GM18526 (cell line): ENCODE measurements around the gene TARDBP.
A peak's percentile ranks its signal among the peaks of the same experiment; 100 is the strongest.

Source experiments
- POLR2A ChIP-seq: IDR thresholded peaks from 3 replicates; pipeline ENCODE4 v1.6.1; 2011; ENCODE audit not compliant: insufficient read length; ENCODE audit errors: extremely low read depth

TARDBP gene

DNA sequence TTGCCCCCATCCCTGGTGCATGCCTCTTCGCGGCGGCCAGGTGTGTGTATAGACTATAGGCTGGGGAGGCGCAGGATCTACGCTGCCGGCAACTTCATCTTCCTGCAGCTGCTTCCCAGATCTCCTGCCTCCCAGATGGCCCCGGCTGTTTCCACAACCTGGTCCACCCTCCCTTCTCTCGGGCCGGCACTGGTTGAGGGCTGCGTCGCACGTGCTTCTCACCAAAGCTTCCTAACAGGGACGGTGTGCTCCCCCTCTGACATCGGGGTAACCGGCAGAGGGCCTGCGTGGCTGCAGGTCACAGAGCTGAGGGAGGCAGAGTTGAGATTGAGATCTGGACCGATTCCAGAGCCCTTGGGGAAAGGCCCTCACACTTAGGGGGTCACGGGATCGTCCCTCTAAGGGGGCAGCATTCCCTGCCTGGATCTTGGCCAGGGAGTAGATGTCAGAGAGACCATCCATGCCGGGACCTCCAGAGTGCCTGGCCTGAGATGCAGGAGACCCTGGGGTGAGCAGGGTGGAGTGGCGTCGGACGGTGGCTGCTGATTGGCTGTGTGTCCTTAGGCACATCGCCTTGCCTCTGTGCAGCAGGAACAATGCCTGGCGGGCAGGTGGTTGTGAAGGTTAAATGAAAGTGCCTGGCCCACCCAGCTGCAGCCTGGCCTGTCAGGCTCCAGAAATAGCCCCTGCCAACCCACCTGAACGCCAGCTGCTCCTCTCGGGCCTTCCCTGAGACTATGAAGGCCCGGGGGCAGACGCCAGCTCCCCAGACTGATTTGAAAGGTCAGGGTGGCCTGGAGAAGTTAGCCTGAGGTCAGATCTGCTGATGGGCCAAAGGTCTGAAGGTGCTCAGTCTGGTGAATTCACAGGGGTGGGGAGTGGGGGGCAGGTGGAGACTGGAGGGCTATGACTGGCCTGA, 40.6 kb downstream of the TARDBP start:
- peak; percentile 29 for TF ChIP-seq POLR2A

DNA sequence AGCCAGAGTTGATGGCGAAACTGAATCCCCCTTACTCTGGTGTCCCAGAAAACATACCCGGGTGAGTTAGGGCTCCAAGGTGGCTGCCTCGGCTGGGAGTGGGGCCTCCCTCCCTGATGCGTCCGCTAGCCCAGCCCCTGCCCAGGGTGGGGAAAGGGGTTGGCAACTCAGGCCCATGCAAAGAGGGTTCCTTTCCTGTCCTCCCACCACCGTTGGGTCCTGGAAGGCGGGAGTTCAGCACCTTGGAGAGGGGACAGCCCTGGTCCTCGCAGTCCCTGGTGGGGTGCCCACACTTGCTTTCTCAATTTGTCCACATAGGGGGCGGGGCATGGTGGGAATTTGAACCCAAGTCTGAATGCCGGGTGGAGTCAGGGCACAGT, 41.3 kb downstream of the TARDBP start:
- TF ChIP-seq POLR2A: no peak

DNA sequence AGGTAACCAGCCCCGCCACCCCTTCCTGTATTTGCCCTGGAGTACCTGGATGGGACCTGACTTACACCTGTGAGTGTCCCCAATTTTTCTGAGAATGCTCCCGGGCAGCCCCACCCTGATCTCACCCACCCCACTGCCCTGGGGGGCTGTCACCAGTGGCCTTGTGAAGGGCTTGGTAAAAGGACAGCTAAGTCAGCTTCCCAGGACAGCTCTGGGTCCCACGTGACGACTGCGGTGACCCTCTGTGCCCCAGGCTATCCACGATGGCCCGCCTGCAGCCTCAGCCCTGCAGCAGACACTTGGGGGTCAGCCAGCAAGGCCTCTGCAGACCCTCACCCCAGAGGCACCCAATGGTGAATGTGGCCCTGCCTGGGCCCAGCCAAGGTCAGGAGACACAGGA, 41.7 kb downstream of the TARDBP start:
- TF ChIP-seq POLR2A: peak; percentile 20

DNA sequence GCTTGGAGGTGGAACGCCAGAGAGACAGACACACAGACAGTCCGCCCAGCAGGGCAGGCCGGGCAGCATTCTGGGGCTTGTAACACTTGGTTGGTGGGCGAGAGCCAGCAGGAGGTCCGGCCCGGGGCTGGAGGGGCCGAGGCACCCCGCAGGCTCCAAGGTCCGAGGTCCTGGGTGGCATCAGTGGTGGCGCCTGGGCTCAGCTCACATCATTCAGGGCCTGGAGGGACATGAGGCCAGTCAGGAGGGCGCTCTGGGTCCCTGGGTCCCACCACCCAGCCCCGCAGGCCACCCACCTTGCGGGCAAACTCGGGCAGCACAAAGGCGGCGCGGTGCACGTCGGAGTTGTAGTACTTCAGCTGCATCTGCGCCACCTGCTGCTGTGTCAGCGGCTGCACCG, 42.2 kb downstream of the TARDBP start:
- TF ChIP-seq POLR2A: no peak

DNA sequence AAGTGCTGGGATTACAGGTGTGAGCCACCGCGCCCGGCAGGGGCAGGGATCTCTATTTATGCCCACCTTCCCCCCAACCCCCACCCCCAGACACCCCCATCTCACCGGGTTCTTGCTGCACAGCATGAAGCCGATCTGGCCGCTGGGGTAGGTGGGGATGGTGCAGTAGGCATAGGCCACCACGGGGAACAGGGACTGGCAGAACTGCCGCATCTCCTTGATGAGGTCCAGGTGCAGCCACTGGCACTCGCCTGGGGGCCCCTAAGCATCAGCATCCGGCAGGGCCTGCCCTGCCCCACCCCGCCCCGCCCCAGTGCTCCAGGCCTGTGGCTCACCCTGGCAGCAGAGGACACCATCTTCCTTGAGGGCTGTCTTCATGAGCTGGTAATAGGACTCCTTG, 43.2 kb downstream of the TARDBP start:
- TF ChIP-seq POLR2A: no peak

DNA sequence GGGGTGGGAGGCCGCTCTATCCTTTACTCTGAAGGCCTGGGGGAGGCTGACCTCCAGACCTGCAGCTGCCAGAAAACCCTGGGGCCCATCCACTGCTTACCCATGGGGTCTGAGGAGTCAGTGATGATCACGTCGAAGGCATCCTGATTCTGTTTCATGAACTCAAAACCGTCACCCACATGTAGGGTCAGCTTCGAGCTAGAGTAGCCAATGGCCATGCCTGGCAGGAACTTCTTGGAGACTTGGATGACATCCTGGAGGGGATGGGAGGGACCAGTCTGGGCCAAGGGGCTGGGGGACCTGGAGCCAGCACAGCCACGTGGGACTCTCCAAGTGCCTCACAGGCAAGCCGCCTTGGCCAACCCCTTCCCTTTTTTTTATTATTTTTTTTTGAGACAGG, 44.0 kb downstream of the TARDBP start:
- TF ChIP-seq POLR2A: no peak

DNA sequence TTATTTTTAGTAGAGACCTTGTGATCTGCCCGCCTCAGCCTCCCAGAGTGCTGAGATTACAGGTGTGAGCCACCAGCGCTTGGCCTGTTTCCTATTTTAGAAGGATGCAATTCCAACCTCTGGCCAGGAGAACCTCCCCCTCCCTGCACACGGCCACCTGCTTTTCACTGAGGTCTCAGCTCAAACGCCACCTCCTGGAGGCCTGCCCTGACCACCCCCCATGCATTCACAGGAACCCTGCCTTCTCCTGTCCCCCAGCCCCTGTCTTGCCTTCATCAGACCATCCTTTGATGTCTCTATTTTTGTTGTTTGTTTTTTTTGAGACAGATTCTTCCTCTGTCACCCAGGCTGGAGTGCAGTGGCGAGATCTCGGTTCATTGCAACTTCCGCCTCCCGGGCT, 45.0 kb downstream of the TARDBP start:
- no peak for TF ChIP-seq POLR2A

DNA sequence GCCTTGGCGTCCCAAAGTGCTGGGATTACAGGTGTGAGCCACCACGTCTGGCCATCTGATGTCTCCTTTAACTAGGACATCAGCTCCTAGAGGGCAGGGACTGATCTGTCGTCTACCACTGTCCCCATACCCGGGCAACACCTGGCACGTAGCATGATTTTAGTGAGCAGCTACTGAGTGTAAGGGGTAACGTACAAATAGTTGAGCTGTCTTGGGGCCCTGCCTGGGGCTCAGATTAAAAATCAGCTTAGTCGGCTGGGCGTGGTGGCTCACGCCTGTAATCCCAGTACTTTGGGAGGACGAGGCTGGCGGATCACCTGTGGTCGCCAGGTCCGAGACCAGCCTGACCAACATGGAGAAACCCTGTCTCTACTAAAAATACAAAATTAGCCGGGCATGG, 45.6 kb downstream of the TARDBP start:
- no peak for TF ChIP-seq POLR2A

DNA sequence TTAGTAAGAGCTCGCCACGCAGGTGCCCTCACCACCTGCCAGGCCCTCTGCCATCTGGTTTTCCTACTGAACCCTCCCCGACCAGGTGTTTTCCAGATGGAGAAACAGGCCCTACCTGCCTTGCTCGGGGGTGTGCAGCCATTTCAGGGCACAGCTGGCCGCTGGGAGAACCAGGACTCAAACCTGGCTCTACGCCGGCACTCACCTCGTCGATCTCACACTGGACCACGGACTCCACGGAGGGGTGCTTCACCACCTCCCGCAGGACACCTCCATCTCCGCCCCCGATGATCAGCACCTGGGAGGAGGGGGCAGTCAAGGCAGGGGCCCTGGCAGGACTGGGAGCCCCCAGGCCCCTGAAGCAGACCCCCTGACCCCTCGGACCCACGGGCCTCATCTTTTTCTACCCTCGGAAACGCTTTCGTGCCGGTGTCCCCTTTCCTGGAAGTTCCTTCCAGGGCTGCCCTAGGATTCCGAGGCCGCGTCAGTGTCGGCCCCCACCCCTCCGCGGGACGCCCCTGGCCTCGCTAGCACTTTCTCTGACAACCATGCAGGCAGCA, 46.2 kb downstream of the TARDBP start:
- no peak for TF ChIP-seq POLR2A

DNA sequence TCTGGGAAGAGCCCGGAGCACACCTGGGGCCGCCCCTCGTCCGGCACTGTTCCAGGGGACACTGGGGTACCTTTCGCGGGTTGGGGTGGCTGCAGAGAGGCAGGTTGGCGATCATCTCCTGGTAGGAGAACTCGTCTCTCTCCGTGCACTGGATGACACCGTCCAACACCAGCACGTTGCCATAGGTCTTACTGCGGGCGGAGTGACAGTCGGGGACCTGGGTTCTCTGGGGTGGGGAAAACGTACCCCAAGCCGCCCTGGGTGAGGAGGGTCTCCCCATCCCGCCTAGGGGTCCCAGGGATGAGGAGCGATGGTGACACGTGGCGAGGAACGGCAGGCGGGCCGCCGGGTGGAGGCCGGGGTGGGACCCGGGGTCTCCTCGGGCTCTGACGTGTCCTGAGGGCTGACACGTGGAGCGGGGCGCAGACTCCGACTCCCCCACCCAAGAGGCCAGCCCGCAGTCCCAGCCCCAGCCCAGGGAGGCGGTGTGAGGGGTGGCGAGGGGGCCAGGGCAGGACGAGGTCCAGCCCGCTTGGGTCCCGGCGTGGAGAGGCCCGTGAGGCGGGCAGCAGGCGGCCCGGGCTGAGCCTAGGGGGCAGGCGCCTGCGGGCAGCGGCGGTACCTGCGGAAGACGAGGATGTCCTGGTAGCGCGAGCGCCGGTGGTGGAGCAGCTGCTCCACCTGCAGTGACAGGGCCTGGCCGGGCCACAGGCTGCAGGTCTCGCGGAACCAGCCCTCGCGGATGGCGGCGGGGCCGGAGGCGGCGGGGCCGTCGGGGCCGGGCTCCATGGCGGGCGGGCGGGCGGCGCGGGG, 46.9 kb downstream of the TARDBP start:
- no peak for TF ChIP-seq POLR2A

DNA sequence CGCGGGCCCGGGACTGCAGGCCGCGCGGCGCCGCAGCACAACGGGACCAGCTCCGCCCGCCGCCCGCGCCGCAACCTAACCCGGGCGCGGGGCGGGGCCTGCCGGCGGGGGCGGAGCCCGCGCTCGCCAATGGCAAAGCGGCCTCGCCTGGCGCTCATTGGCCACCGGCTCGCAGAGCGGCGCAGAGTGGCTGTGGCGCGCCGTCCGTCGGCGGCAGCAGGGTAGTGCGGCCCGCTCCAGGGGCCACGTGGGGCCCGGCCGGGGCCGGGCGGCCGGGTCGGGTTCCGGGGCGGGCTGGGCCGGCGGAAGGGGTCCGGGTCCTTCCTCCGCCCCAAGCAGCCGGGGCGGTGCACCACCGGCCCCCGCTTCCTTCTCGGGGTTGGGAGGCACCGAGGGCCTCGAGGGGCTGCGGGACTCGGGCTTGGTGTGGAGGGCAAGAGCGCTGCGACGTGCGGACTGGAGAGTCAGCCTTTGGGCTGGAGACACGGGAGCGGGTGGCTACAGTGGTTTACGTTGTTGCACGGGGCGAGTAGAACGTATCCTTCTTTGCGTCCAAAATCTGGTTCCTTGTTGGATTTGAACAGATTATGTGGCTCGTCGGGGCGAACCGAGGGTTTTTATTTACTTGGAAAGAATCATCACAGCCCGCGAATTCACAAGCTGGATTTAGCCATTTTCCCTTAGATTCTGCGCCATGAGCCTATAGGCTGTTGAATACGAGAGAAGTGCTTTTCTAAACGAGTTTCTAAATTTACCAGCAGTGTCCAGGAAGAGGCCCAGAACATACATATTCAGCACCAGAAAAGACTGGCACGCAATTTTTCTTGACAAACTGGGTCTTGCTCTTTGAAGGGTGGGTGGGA, 47.7 kb downstream of the TARDBP start, which contains the start of gene SRM:
Gene SRM, minus strand, starts transcription at position 51 of the 863 bp plus-strand sequence. CDS start 75 bp downstream, outside the sequence.
- TF ChIP-seq POLR2A: peak; percentile 76

DNA sequence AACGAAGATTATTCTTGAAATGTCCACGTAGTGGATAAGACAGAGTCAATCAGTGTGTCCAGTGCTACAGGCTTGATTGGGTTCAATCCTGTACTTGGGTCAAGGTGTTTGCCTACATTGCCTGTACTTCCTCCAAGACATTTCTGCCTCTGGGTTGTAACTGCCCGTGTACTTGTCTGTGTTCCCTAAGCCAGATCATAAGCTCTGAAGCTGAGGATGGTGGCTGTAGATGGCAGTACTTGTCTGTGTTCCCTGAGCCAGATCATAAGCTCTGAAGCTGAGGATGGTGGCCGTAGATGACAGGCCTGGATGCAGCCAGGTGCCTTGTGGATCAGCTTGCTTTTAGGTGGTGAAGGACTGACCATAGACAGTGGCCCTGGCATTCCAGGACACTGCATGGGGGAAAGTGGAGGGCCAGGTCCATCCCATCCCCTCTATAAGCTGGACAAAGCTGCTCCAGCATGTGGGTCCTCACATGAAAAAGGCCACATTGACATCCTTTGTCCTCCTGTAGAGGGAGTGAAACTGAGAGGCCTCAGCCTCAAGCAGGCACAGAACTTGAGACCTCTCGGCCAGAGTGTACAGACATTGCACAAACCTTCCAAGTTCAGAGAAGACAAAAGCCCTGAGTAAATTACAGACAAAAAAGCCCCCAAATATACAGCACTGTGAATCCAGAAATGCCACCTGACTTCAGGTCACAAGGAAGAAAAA, 49.4 kb downstream of the TARDBP start:
- no peak for TF ChIP-seq POLR2A

DNA sequence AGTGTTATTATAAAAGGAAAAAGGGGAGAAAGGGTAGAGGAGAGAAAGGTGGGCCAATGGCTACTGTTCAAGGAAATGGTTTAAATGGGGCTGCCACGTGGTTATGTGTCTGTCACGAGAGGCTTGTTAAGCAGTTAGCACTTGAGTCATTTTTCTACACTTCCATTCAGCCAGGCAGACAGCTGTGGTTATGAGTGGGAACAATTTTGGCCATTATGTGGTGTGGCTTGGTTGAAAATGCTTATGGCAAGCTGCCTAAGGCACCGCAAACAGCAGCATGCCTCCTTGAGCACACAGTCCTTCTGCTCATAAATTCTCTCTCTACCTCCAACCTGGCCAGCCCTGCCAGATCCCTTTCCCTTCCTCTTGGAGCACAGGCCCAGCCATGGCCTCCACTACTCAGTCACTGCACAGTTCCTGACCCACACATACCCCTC, 50.5 kb downstream of the TARDBP start:
- no peak for TF ChIP-seq POLR2A

DNA sequence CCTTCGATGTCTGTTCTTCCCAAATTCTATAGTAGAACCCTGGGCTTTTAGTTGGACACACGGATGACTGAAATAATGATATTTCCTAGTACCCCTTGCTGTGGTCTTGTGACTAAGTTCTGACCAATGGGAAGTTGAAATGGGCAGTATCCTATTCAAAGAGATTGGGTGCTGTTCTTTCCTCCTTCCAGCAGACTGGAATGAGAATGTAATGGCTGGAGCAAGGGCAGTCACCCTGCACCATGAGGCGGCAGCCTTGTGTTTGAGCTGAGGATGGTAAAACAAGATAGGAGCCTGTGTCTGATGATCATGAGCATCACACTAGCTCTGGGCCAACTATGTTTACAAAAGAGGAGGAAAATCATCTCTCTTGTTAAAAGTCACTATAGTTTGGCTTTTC, 52.5 kb downstream of the TARDBP start:
- TF ChIP-seq POLR2A: no peak

DNA sequence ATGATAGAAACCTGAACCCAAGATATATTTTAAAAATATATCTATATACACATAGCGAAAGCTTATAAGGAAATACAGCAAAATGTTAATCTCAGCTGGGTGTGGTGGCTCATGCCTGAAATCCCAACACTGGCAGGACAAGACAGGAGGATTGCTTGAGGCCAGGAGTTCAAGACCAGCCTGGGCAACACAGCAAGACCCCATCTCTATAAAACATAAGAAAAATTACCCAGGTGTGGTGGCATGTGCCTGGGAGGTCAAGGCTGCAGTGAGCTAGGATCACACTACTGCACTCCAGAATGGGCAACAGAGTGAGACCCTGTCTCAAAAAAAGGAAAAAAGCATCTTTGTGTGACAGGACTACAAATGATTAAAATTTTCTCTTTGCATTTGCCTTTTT, 53.3 kb downstream of the TARDBP start:
- TF ChIP-seq POLR2A: no peak
